Osteoblast (primary cell): ENCODE data around the gene CLDN20. TPM values are rescaled to one million over a fixed set of nuclear protein-coding genes. Genes with fewer than 3 reads are reported as not detected.

Source experiments
- DNase-seq: peaks from one replicate; pipeline ENCODE4 v3.0.0; 2011; ENCODE audit warnings: low spot score, mixed read lengths; ENCODE audit not compliant: insufficient read length; ENCODE audit errors: missing footprints
- H2AFZ ChIP-seq: 2 replicates; pipeline ENCODE4 v1.6.0; 2011; ENCODE audit warnings: mild to moderate bottlenecking, low read length
- H3K27ac ChIP-seq: 2 replicates; pipeline ENCODE4 v1.5.1; 2011; ENCODE audit warnings: mild to moderate bottlenecking, low read depth, low read length, moderate library complexity
- H3K27me3 ChIP-seq: 2 replicates; pipeline ENCODE4 v1.6.0; 2012; ENCODE audit warnings: mild to moderate bottlenecking, control low read depth, inconsistent platforms, low read length, moderate library complexity; ENCODE audit not compliant: insufficient read depth
- H3K36me3 ChIP-seq: 2 replicates; pipeline ENCODE4 v1.5.1; 2011; ENCODE audit warnings: mild to moderate bottlenecking, low read length, control low read depth, moderate library complexity; ENCODE audit not compliant: insufficient read depth
- H3K4me1 ChIP-seq: 2 replicates; pipeline ENCODE4 v1.5.1; 2011; ENCODE audit warnings: mild to moderate bottlenecking, low read length, control low read depth, moderate library complexity; ENCODE audit not compliant: insufficient read depth
- H3K4me2 ChIP-seq: 2 replicates; pipeline ENCODE4 v1.6.0; 2011; ENCODE audit warnings: mild to moderate bottlenecking, low read length; ENCODE audit not compliant: insufficient read depth
- H3K4me3 ChIP-seq: fragments of 200-600 bp; sonication (generic); 3 replicates; pipeline ENCODE4 v1.5.1; 2012; ENCODE audit warnings: mild to moderate bottlenecking, low read length, inconsistent platforms; ENCODE audit not compliant: insufficient read depth
- H3K79me2 ChIP-seq: 2 replicates; pipeline ENCODE4 v1.6.0; 2012; ENCODE audit warnings: mild to moderate bottlenecking, low read length, control low read depth, inconsistent platforms; ENCODE audit not compliant: insufficient read depth
- H3K9me3 ChIP-seq: 2 replicates; pipeline ENCODE4 v1.5.1; 2011; ENCODE audit warnings: low read depth, low read length, control low read depth
- H4K20me1 ChIP-seq: 2 replicates; pipeline ENCODE4 v1.6.0; 2012; ENCODE audit warnings: mild to moderate bottlenecking, low read length, control low read depth; ENCODE audit not compliant: insufficient read depth
- total RNA-seq: library from RNA; depleted of rRNA; stranded (reverse); fragments of >200 nt; gene quantifications from 2 replicates; pipeline ENCODE4 v1.2.3, GENCODE V29; 2012
- TF ChIP-seq, protein P1 (sequence below): IDR thresholded peaks from 2 replicates; pipeline ENCODE4 v1.5.1; 2011; ENCODE audit warnings: mild to moderate bottlenecking, low read depth, low read length, moderate library complexity; ENCODE audit errors: extremely low read depth

CLDN20 gene
- total RNA-seq, 1 donor, result not detected

DNA sequence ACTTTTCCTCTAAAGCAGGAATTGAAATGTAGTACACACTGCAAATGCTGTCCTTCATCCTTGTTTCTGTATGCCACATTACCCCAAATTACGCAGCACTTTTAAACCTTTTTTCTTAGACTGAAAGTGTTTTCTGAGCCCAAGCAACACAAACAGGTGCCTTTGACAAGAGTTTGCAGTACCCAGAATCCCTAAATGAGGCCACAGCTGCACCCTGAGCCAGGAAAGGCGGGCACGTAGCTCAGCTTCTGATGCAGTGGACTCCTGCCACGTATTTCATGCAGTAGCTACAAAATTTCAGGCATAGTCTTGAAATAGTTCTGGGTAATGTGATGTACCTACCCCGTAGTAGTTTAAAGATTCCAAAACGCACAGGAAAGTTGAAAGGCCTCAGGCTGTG lies 31.0 kb upstream of the CLDN20 start:
- Histone ChIP-seq H3K4me2 (no peak overlapping the region), H3K27me3 (no peaks in the 10 kb centered on the region), H3K27ac (no peak overlapping the region), H3K4me3 (no peak overlapping the region), H3K79me2 (no peaks in the 10 kb centered on the region), H3K9me3 (no peaks in the 10 kb centered on the region), H4K20me1 (peaks cover 2% of the 10 kb centered on the region), H3K4me1 (no peaks in the 10 kb centered on the region), H3K36me3 (no peaks in the 10 kb centered on the region), H2AFZ (no peak overlapping the region)
- TF ChIP-seq, protein P1, sequence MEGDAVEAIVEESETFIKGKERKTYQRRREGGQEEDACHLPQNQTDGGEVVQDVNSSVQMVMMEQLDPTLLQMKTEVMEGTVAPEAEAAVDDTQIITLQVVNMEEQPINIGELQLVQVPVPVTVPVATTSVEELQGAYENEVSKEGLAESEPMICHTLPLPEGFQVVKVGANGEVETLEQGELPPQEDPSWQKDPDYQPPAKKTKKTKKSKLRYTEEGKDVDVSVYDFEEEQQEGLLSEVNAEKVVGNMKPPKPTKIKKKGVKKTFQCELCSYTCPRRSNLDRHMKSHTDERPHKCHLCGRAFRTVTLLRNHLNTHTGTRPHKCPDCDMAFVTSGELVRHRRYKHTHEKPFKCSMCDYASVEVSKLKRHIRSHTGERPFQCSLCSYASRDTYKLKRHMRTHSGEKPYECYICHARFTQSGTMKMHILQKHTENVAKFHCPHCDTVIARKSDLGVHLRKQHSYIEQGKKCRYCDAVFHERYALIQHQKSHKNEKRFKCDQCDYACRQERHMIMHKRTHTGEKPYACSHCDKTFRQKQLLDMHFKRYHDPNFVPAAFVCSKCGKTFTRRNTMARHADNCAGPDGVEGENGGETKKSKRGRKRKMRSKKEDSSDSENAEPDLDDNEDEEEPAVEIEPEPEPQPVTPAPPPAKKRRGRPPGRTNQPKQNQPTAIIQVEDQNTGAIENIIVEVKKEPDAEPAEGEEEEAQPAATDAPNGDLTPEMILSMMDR, result no peak
- no peak for DNase-seq

DNA sequence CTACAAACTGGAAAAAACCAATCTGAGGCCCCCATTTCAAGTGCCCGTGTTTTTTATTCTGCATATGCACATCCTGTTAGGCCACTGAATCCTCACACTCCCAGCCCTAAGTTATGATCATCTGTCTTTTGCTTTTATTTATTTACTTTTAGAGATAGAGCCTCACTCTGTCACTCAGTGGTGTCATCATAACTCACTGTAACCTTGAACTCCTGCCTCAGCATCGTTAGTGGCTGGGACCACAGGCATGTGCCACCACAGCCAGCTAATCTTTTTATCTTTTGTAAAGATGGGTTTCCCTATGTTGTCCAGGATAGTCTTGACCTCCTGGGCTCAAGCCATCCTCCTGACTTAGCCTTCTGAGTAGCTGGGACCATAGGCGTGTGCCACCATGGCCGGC lies 29.6 kb upstream of the CLDN20 start:
- Histone ChIP-seq H3K79me2 (no peaks in the 10 kb centered on the region), H3K27me3 (no peaks in the 10 kb centered on the region), H4K20me1 (peaks cover 2% of the 10 kb centered on the region), H3K4me1 (no peaks in the 10 kb centered on the region), H2AFZ (no peak overlapping the region), H3K4me2 (no peak overlapping the region), H3K4me3 (no peak overlapping the region), H3K27ac (no peak overlapping the region), H3K36me3 (no peaks in the 10 kb centered on the region), H3K9me3 (no peaks in the 10 kb centered on the region)
- no peak for DNase-seq
- TF ChIP-seq, protein P1, result no peak

DNA sequence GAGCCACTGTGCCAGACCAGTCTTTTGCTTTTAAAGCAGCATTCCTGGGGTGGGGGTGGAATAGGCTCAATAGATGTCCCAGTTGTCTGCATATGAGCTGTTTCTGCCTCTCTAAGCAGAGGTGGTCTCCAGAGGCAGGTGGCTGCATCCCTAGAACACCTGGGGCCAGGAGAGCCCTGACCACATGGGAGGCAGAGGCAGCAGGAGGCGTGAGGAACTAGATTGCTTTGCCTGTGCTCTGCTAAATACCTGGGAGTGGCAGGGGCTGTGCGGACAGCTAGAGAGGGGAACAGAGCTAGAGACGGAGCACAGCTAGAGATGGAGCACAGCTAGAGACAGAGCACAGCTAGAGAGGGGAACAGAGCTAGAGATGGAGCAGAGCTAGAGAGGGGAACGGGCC lies 29.1 kb upstream of the CLDN20 start:
- TF ChIP-seq, protein P1, result no peak
- H3K27ac ChIP-seq, result no peak overlapping the region
- H3K4me1 ChIP-seq, result no peaks in the 10 kb centered on the region
- no peak overlapping the region for H2AFZ ChIP-seq
- peaks cover under 1% of the 10 kb centered on the region for H3K36me3 ChIP-seq
- no peaks in the 10 kb centered on the region for H3K79me2 ChIP-seq
- H3K4me2 ChIP-seq, result no peak overlapping the region
- no peak overlapping the region for H3K4me3 ChIP-seq
- no peak for DNase-seq
- no peaks in the 10 kb centered on the region for H3K27me3 ChIP-seq
- H3K9me3 ChIP-seq, result no peaks in the 10 kb centered on the region
- peaks cover 2% of the 10 kb centered on the region for H4K20me1 ChIP-seq

DNA sequence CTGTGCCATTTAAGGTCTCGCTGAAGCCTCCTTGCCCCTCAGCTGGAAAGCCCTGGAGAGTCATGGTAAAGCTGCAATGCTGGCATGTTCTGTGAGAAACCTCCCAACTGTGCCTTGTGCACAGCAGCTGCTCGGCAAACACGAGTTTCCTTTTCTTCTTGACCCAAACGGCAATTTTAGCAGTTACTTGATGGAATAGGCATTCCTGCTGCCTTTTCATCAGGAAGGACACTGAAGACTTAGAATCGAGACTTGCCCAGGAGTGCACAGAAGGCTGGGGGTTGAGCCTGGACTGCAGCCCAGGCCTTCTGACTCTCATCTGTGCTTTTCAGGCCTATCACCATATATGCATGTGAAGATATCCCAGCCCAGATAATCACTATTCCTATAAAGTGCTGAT lies 28.7 kb upstream of the CLDN20 start:
- no peak overlapping the region for H2AFZ ChIP-seq
- H3K4me3 ChIP-seq, result no peak overlapping the region
- no peak for DNase-seq

More for the DNA sequence above, 28.7 kb upstream of the CLDN20 start:
- H3K4me1 ChIP-seq, result no peaks in the 10 kb centered on the region
- H3K36me3 ChIP-seq, result peaks cover 4% of the 10 kb centered on the region
- TF ChIP-seq, protein P1, result no peak
- H3K79me2 ChIP-seq, result no peaks in the 10 kb centered on the region
- H4K20me1 ChIP-seq, result peaks cover 2% of the 10 kb centered on the region
- H3K27ac ChIP-seq, result no peak overlapping the region
- H3K4me2 ChIP-seq, result no peak overlapping the region
- H3K27me3 ChIP-seq, result no peaks in the 10 kb centered on the region
- no peaks in the 10 kb centered on the region for H3K9me3 ChIP-seq
